ENCODE measurements around the gene LAMC3.

LAMC3 gene

DNA sequence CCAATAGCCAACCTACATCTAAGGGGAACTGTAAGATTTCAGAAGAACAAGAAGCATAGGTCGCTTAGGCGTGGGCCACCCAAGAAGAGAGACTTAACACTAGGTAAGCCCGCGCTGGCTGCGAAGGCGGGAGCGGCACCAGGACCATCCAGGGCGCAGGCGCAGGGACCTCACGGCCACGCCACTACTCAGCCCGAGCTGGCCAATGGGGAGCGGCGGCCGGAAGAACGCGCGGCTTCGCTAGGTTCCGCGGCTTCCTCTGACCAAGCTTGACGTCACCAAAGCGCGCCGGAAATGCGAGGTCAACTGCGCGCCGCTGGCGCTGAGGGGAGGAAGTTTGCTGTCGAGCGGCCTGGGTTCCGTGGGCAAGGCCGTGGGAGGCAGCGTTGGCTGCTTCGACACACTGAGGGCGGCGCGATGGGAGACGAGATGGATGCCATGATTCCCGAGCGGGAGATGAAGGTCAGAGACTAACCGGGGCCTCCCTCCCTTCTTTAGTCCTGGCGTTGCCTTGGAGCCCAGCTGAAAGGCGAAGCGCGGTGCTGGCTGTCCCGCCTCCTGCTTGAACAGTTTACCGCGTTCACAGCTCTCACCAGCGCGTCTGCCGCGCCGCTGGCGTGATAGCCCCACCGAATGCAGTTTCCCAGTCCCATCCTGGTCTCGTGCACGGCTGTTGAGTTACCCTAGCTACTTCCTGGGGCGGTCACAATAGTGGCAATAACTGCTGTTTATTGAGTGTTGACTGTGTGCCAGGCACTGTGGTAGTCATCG lies 116.5 kb downstream of the LAMC3 start, which contains the start of gene NUP214:
Gene NUP214 (plus strand): TSS at position 299 of the 771 bp plus-strand sequence. CDS start 119 bp downstream, at position 418.
- peak; percentile 99 for DNase-seq

DNA sequence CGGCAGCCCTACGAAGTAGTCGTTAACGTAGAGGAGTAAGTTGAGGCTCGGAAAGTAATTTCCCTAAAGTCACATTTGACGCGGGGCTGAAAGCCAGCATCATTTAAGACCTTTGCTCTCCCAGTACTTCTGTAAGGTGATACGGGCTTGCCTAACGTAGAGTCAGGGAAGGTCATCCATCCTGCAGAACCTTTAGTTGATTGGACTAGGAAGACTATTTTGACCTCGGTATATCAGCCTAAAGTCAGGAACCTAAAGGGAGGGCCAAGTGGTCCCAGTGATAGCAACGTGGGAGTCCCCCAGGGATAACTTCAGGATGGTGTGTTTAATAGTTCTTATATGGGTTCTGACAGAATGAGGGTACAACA lies 117.1 kb downstream of the LAMC3 start:
- DNase-seq = no peak

DNA sequence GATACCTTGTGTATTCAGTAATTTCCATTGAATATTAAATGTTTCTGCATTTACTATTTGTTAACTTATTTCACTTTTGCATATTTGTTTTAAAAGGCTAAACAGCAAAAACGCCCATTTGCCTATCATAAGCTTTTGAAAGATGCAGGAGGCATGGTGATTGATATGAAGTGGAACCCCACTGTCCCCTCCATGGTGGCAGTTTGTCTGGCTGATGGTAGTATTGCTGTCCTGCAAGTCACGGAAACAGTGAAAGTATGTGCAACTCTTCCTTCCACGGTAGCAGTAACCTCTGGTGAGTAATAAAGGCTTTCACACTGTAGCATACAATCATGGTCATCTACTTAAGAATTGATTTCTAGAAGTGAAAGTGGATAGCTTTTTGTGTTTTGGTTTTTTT lies 120.2 kb downstream of the LAMC3 start:
- no peak for DNase-seq

DNA sequence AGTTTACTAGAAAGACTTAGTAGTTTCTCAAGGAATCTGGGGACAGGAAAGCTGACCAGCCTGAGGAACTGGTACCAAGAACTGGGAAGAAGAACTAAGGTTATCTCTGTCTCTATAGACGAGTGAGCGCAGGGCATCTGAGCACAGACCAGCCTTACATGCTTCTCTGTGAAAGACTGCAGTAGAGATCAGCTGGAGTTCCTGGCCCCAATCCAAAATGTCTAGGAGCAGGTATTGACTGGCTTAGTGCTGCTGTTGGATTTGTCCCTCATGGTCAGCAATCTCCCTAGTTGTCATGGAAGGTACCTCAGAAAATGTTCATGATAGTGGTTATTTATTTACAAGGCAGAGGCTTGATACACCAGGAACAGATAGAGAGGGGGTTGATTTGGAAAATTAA lies 129.7 kb downstream of the LAMC3 start:
- DNase-seq = no peak

DNA sequence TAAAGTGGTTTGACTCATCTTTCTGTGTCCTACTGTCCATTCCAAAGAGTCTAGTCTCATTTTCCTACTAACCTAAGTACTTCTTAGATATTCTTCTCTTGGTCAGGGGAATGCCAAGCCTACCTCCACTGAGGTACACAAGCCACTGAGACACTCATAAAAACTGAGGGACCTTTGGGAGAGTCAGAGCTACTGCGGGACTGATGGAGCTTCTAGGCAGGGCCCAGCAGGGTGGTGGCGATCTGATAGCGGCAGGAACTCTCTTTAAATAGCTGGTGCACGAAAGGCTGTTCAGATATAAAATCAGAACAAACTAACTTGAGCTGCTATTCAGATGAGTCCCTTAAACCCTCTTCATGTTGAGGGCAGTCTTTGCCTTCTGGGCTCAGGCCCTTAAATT lies 131.1 kb downstream of the LAMC3 start:
- DNase-seq = no peak

DNA sequence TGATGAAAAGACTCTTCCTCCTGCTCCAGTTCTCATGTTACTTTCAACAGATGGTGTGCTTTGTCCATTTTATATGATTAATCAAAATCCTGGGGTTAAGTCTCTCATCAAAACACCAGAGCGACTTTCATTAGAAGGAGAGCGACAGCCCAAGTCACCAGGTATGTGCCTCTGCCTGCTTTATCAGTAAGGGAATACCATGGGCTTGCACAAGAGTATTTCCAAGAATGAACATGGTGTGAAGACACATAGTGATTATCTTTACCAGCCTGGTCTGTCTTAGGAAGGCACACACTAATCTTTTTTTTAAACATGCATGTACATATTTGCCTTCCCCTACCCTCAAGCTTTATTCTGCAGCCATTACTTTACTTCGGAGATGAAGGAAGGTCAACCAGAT lies 131.6 kb downstream of the LAMC3 start:
- no peak for DNase-seq

DNA sequence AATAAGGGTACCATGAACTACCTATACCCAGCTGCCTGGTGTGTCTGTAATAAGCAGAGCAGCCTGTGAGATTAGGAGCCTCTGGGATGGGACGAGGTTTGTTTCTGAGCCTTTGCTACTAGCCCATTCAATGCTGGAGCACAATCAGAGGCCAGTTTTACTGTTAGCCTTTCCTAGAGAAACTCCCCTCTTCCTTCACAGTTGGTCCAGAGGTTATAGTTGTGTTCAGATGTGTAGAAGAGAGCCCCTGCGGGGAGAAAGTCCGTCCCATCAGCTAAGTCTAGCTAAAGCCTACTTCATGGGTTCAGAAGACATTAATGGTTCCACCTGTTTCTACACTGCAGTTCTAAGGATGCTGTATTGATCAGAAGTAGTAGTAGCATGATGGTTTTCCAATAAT lies 133.2 kb downstream of the LAMC3 start:
- DNase-seq = no peak
